NCI-H2227 treated with DMSO at 0.1 percent for 48 hours (cell line): ENCODE results near the gene SNRNP200.
"Not testable (repeated sequence)": the region's sequence is repeated elsewhere in the genome, so short reads cannot be mapped to it uniquely, and the experiment has no call there.

ENCODE experiments used
- DNase-seq: peaks from one replicate; lab custom pipeline; 2025; lab: John Stamatoyannopoulos, UW

The SNRNP200 gene

GRCh38 chr2:96325041-96325883, 19.9 kb upstream of the SNRNP200 start, which contains the start of gene ITPRIPL1:
TSS of gene ITPRIPL1 (plus strand) at chr2:96325317. CDS start at chr2:96325840, 523 bp downstream.
- DNase-seq = no peak

- DNase-seq = peak; percentile 9
Observed at GRCh38 chr2:96324721-96325040, 19.3 kb upstream of the SNRNP200 start.

GRCh38 chr2:96323849-96324248, 18.5 kb upstream of the SNRNP200 start:
- no peak for DNase-seq

GRCh38 chr2:96320728-96321622, 15.6 kb upstream of the SNRNP200 start:
- peak; percentile 76 for DNase-seq

- DNase-seq = no peak
Observed at GRCh38 chr2:96320326-96320725, 15.0 kb upstream of the SNRNP200 start.

- DNase-seq = no peak
Observed at GRCh38 chr2:96319396-96319795, 14.1 kb upstream of the SNRNP200 start.

GRCh38 chr2:96318723-96319122, 13.4 kb upstream of the SNRNP200 start:
- no peak for DNase-seq

- DNase-seq = no peak
Observed at GRCh38 chr2:96317584-96317997, 12.2 kb upstream of the SNRNP200 start.

- no peak for DNase-seq
Observed at GRCh38 chr2:96316999-96317398, 11.7 kb upstream of the SNRNP200 start.

- no peak for DNase-seq
Observed at GRCh38 chr2:96315400-96316071, 10.2 kb upstream of the SNRNP200 start.

- no peak for DNase-seq
Observed at GRCh38 chr2:96315005-96315399, 9.7 kb upstream of the SNRNP200 start.

- peak; percentile 83 for DNase-seq
Observed at GRCh38 chr2:96308248-96308647, 2.9 kb upstream of the SNRNP200 start.

- DNase-seq = no peak
Observed at GRCh38 chr2:96306370-96306769, 1.0 kb upstream of the SNRNP200 start.

- no peak for DNase-seq
Observed at GRCh38 chr2:96305979-96306308, 598 bp upstream of the SNRNP200 start.

- no peak for DNase-seq
Observed at GRCh38 chr2:96304606-96305005, 740 bp downstream of the SNRNP200 start.

GRCh38 chr2:96301865-96302264, 3.5 kb downstream of the SNRNP200 start:
- DNase-seq = no peak

GRCh38 chr2:96296925-96297324, 8.4 kb downstream of the SNRNP200 start:
- no peak for DNase-seq

GRCh38 chr2:96294271-96294670, 11.1 kb downstream of the SNRNP200 start:
- DNase-seq = not testable (repeated sequence)

- no peak for DNase-seq
Observed at GRCh38 chr2:96291751-96292150, 13.6 kb downstream of the SNRNP200 start.

GRCh38 chr2:96287273-96287856, 18.0 kb downstream of the SNRNP200 start:
- no peak for DNase-seq

GRCh38 chr2:96276787-96277499, 28.4 kb downstream of the SNRNP200 start:
- DNase-seq = no peak
